K562 (cell line): ENCODE results near the gene CEBPE. TPM values are rescaled to one million over a fixed set of nuclear protein-coding genes. Genes with fewer than 3 reads are reported as not detected.
A peak's percentile ranks its signal among the peaks of the same experiment; 100 is the strongest.

Experiments used
- CUX1 ChIP-seq: fragments of 200-800 bp; sonication (Bioruptor generic); IDR thresholded peaks from 2 replicates; pipeline ENCODE4 v1.6.1; 2016; ENCODE audit warnings: missing genetic modification characterization, missing compliant biosample characterization
- ERF ChIP-seq: fragments of 450-650 bp; formaldehyde crosslinking; IDR thresholded peaks from 2 replicates; pipeline ENCODE4 v1.4.0; 2020; ENCODE audit warnings: mild to moderate bottlenecking, mixed read lengths
- GTF2E2 ChIP-seq: fragments of 200-800 bp; sonication (Bioruptor generic); IDR thresholded peaks from 2 replicates; pipeline ENCODE4 v1.6.1; 2016; ENCODE audit warnings: missing genetic modification characterization, missing compliant biosample characterization
- HNRNPL ChIP-seq: fragments of 200-400 bp; formaldehyde crosslinking; IDR thresholded peaks from 2 replicates; pipeline ENCODE4 v1.6.1; 2017; ENCODE audit warnings: low read depth, mild to moderate bottlenecking, low read length
- MAFK ChIP-seq: IDR thresholded peaks from 2 replicates; pipeline ENCODE4 v1.6.1; 2011; ENCODE audit warnings: low read length, improper control_type of control experiment
- PRMT5 ChIP-seq: sonication (generic); formaldehyde crosslinking; IDR thresholded peaks from 2 replicates; pipeline ENCODE4 v1.5.0; 2020; ENCODE audit warnings: missing genetic modification reagents
- RBFOX2 ChIP-seq: fragments of 200-400 bp; formaldehyde crosslinking; IDR thresholded peaks from 2 replicates; pipeline ENCODE4 v1.6.1; 2017; ENCODE audit warnings: low read depth, mild to moderate bottlenecking, low read length, moderate library complexity
- RERE ChIP-seq: sonication (generic); formaldehyde crosslinking; IDR thresholded peaks from 2 replicates; pipeline ENCODE4 v1.8.0; 2023; ENCODE audit warnings: missing genetic modification reagents, mild to moderate bottlenecking, borderline replicate concordance
- TEAD1 ChIP-seq, 2 experiments: fragments of 450-650 bp in 1 of 2; sonication (generic) in 1 of 2; formaldehyde crosslinking; IDR thresholded peaks; 2 replicates each; pipeline versions ENCODE4 v1.4.0 to v1.8.0; 2020 to 2022; ENCODE audit warnings: mild to moderate bottlenecking in 2 of 2, missing genetic modification reagents in 1 of 2
- ZEB2 ChIP-seq: fragments of 450-650 bp; IDR thresholded peaks from 2 replicates; pipeline ENCODE4 v1.6.1; 2016
- ZNF133 ChIP-seq: fragments of 250-450 bp; sonication (Bioruptor Pico); IDR thresholded peaks from 2 replicates; pipeline ENCODE4 v1.4.0; 2020; ENCODE audit warnings: mild to moderate bottlenecking
- ZNF408 ChIP-seq: fragments of 250-450 bp; sonication (Bioruptor Pico); IDR thresholded peaks from 2 replicates; pipeline ENCODE4 v1.4.0; 2020; ENCODE audit warnings: low read depth, mild to moderate bottlenecking, moderate library complexity
- polyA plus RNA-seq, 8 experiments: library from polyadenylated mRNA; depleted of rRNA in 4 of 8; stranded (reverse) in 5 of 8; unstranded in 3 of 8; fragments of >200 nt; fragmentation: Nextera tagmentation in 2 of 8; fragmentation: Illumina TruSeq in 1 of 8; extraction: Ambion mirVana in 2 of 8; extraction: Trizol in 1 of 8; gene quantifications; 2 replicates each; pipeline versions ENCODE4 v1.2.1 to v1.2.3, GENCODE V29; 2011 to 2014; ENCODE audit warnings: inconsistent platforms in 1 of 8, missing spikeins in 1 of 8
- total RNA-seq, 7 experiments: library from RNA; depleted of rRNA in 6 of 7; stranded (reverse); fragments of >200 nt in 6 of 7; fragmentation: Illumina TruSeq in 2 of 7; extraction: Trizol in 2 of 7; gene quantifications; 2 replicates each; pipeline versions ENCODE4 v1.2.1 to v1.2.3, GENCODE V29; 2011 to 2021; ENCODE audit warnings: low replicate concordance in 1 of 7
- TF ChIP-seq, protein P1 (sequence below): IDR thresholded peaks from 2 replicates; pipeline ENCODE4 v1.6.1; 2012; ENCODE audit warnings: low read depth, low read length, improper control_type of control experiment, borderline replicate concordance
- TF ChIP-seq, protein P2 (sequence below): sonication (generic); formaldehyde crosslinking; IDR thresholded peaks from 2 replicates; pipeline ENCODE4 v1.4.0; 2020; ENCODE audit warnings: mild to moderate bottlenecking, missing genetic modification reagents

Gene CEBPE
- total and polyA plus RNA-seq, 9 of the 15 experiments (the other 6 are each of a cell fraction or from before 2014, with no cell fraction given): 0.09 to 0.15 (median 0.13) TPM; not detected in 6

DNA sequence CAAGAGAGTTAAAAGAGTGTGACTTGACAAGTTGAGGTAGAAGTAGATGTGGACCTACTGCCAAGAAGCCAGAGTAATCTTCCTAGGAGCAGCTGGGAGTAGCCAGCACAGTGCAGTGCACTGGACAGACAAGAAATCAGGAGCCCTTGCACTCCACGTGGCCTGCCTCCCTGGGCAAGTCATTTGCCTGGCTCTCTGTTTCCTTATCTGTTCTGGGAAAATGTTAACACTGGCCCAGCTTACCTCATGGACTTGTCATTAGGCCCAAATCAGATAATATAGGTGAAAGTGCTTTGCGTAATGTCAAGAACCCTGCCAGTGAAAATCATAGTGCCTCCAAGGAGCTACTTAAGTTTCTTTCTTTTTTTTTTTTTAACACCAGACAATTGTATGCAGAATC lies 45.2 kb upstream of the CEBPE start (continued):
- TF ChIP-seq, protein P1, sequence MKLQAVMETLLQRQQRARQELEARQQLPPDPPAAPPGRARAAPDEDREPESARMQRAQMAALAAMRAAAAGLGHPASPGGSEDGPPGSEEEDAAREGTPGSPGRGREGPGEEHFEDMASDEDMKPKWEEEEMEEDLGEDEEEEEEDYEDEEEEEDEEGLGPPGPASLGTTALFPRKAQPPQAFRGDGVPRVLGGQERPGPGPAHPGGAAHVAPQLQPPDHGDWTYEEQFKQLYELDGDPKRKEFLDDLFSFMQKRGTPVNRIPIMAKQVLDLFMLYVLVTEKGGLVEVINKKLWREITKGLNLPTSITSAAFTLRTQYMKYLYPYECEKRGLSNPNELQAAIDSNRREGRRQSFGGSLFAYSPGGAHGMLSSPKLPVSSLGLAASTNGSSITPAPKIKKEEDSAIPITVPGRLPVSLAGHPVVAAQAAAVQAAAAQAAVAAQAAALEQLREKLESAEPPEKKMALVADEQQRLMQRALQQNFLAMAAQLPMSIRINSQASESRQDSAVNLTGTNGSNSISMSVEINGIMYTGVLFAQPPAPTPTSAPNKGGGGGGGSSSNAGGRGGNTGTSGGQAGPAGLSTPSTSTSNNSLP: no peak
- no peak for TF ChIP-seq GTF2E2 (tag)
- TF ChIP-seq ZNF133: no peak
- TF ChIP-seq ZNF408 (CRISPR knock-in tag): no peak
- no peak for TF ChIP-seq RBFOX2
- TF ChIP-seq RERE (CRISPR knock-in tag): no peak
- peak; percentile 64 for TF ChIP-seq ZEB2
- TF ChIP-seq MAFK: peak; percentile 6; the same call in 1 of the 2 replicates
- no peak for TF ChIP-seq ERF
- TF ChIP-seq, protein P2, sequence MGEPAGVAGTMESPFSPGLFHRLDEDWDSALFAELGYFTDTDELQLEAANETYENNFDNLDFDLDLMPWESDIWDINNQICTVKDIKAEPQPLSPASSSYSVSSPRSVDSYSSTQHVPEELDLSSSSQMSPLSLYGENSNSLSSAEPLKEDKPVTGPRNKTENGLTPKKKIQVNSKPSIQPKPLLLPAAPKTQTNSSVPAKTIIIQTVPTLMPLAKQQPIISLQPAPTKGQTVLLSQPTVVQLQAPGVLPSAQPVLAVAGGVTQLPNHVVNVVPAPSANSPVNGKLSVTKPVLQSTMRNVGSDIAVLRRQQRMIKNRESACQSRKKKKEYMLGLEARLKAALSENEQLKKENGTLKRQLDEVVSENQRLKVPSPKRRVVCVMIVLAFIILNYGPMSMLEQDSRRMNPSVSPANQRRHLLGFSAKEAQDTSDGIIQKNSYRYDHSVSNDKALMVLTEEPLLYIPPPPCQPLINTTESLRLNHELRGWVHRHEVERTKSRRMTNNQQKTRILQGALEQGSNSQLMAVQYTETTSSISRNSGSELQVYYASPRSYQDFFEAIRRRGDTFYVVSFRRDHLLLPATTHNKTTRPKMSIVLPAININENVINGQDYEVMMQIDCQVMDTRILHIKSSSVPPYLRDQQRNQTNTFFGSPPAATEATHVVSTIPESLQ (CRISPR knock-in tag): no peak
- TF ChIP-seq HNRNPL: no peak
- no peak for TF ChIP-seq TEAD1 (CRISPR knock-in tag; IDR thresholded peaks at IDR 0.05)
- TF ChIP-seq CUX1: no peak
- TF ChIP-seq PRMT5 (CRISPR knock-in tag): no peak
